ENCODE measurements around the gene TBCCD1. TPM values are rescaled to one million over a fixed set of nuclear protein-coding genes. Genes with fewer than 3 reads are reported as not detected.

TBCCD1 gene
- polyA plus RNA-seq, 6 donors from 2014 or later = 12.0 to 32.7 (median 19.7) TPM

- H3K9me3 Mint-ChIP-seq = no peaks in the 10 kb centered on the region
- H3K27me3 Mint-ChIP-seq = peaks cover 27 to 46% (median 37%) of the 10 kb centered on the region in 3 donors
- H3K36me3 Mint-ChIP-seq = no peaks in the 10 kb centered on the region
- DNase-seq = peak; percentile 75
- ATAC-seq (ENCODE audit: low read depth in 2 of 2) = peak; percentile 93 to 94
- peak overlapping the region in 7 of 8 donors; percentile 11 to 68 (median 26) for H3K4me3 Mint-ChIP-seq
- H3K4me1 Mint-ChIP-seq = peaks cover 46 to 63% (median 47%) of the 10 kb centered on the region in 3 donors
- H3K27ac Mint-ChIP-seq = peak overlapping the region in 5 of 6 donors; percentile 48 to 66 (median 59)
These were observed 48.0 kb downstream of the TBCCD1 start for GRCh38 chr3:186519021-186519658.

- DNase-seq (no peak), ATAC-seq (ENCODE audit: low read depth in 2 of 2) (no peak)
- Mint-ChIP-seq H3K4me3 (no peak overlapping the region), H3K27me3 (peaks cover 27 to 43% (median 36%) of the 10 kb centered on the region in 3 donors), H3K27ac (no peak overlapping the region), H3K36me3 (no peaks in the 10 kb centered on the region), H3K9me3 (no peaks in the 10 kb centered on the region), H3K4me1 (peaks cover 38 to 57% (median 47%) of the 10 kb centered on the region in 3 donors)
These were observed 49.9 kb downstream of the TBCCD1 start for GRCh38 chr3:186517218-186517617.

- no peak overlapping the region for H3K27ac Mint-ChIP-seq
- DNase-seq = no peak
These were observed 50.5 kb downstream of the TBCCD1 start for GRCh38 chr3:186516646-186517045.

GRCh38 chr3:186515125-186515524 is 52.0 kb downstream of the TBCCD1 start:
- peak overlapping the region in 2 of 6 donors; percentile 0 to 1 for H3K27ac Mint-ChIP-seq
- peaks cover 38 to 58% (median 45%) of the 10 kb centered on the region in 3 donors for H3K27me3 Mint-ChIP-seq
- no peak overlapping the region for H3K4me3 Mint-ChIP-seq
- H3K36me3 Mint-ChIP-seq = no peaks in the 10 kb centered on the region
- ATAC-seq (ENCODE audit: low read depth in 2 of 2) (no peak), DNase-seq (no peak)
- no peaks in the 10 kb centered on the region for H3K9me3 Mint-ChIP-seq
- H3K4me1 Mint-ChIP-seq = peaks cover 28 to 38% (median 29%) of the 10 kb centered on the region in 3 donors

More at GRCh38 chr3:186516646-186517045, 50.5 kb downstream of the TBCCD1 start:
- no peaks in the 10 kb centered on the region for H3K9me3 Mint-ChIP-seq
- H3K4me1 Mint-ChIP-seq = peaks cover 38 to 53% (median 42%) of the 10 kb centered on the region in 3 donors
- no peaks in the 10 kb centered on the region for H3K36me3 Mint-ChIP-seq
- H3K4me3 Mint-ChIP-seq = no peak overlapping the region
- H3K27me3 Mint-ChIP-seq = peaks cover 33 to 49% (median 42%) of the 10 kb centered on the region in 3 donors
- ATAC-seq (ENCODE audit: low read depth in 2 of 2) = no peak

- ATAC-seq (ENCODE audit: low read depth in 2 of 2) = no peak
- Mint-ChIP-seq H3K4me3 (no peak overlapping the region), H3K4me1 (peaks cover 29 to 36% (median 31%) of the 10 kb centered on the region in 3 donors), H3K36me3 (no peaks in the 10 kb centered on the region), H3K9me3 (no peaks in the 10 kb centered on the region), H3K27ac (peak overlapping the region in 2 of 6 donors; percentile 0 to 1), H3K27me3 (peaks cover 38 to 61% (median 45%) of the 10 kb centered on the region in 3 donors)
- no peak for DNase-seq
These were observed 52.7 kb downstream of the TBCCD1 start for GRCh38 chr3:186514296-186515002.

- H3K4me3 Mint-ChIP-seq = no peak overlapping the region
- H3K27me3 Mint-ChIP-seq = peaks cover 38 to 59% (median 45%) of the 10 kb centered on the region in 3 donors
- H3K36me3 Mint-ChIP-seq = no peaks in the 10 kb centered on the region
- no peak overlapping the region for H3K27ac Mint-ChIP-seq
- ATAC-seq (ENCODE audit: low read depth in 2 of 2) (no peak), DNase-seq (no peak)
- peaks cover 22 to 27% (median 26%) of the 10 kb centered on the region in 3 donors for H3K4me1 Mint-ChIP-seq
- H3K9me3 Mint-ChIP-seq = no peaks in the 10 kb centered on the region
These were observed 53.8 kb downstream of the TBCCD1 start for GRCh38 chr3:186513386-186513785.

- Mint-ChIP-seq H3K36me3 (no peaks in the 10 kb centered on the region), H3K4me1 (peaks cover 22 to 27% (median 26%) of the 10 kb centered on the region in 3 donors), H3K9me3 (no peaks in the 10 kb centered on the region), H3K27ac (no peak overlapping the region), H3K4me3 (no peak overlapping the region), H3K27me3 (peaks cover 38 to 59% (median 40%) of the 10 kb centered on the region in 3 donors)
- ATAC-seq (ENCODE audit: low read depth in 2 of 2) (no peak), DNase-seq (no peak)
These were observed 54.4 kb downstream of the TBCCD1 start for GRCh38 chr3:186512570-186513302.

- DNase-seq = no peak
- Mint-ChIP-seq H3K9me3 (no peaks in the 10 kb centered on the region), H3K4me3 (no peak overlapping the region), H3K27me3 (peaks cover 38 to 64% (median 39%) of the 10 kb centered on the region in 3 donors), H3K4me1 (peaks cover 22 to 27% (median 26%) of the 10 kb centered on the region in 3 donors), H3K36me3 (no peaks in the 10 kb centered on the region), H3K27ac (peak overlapping the region in 2 of 6 donors; percentile 19 to 60)
- no peak for ATAC-seq (ENCODE audit: low read depth in 2 of 2)
These were observed 55.4 kb downstream of the TBCCD1 start for GRCh38 chr3:186511702-186512101.

- peaks cover 22 to 26% (median 24%) of the 10 kb centered on the region in 3 donors for H3K4me1 Mint-ChIP-seq
- H3K4me3 Mint-ChIP-seq = no peak overlapping the region
- no peak for DNase-seq
- no peak for ATAC-seq (ENCODE audit: low read depth in 2 of 2)
- H3K36me3 Mint-ChIP-seq = no peaks in the 10 kb centered on the region
- H3K9me3 Mint-ChIP-seq = no peaks in the 10 kb centered on the region
- peaks cover 37 to 68% (median 43%) of the 10 kb centered on the region in 3 donors for H3K27me3 Mint-ChIP-seq
- H3K27ac Mint-ChIP-seq = peak overlapping the region in 1 of 6 donors; percentile 19
These were observed 55.9 kb downstream of the TBCCD1 start for GRCh38 chr3:186511245-186511644.

GRCh38 chr3:186510374-186511079 is 56.6 kb downstream of the TBCCD1 start:
- Mint-ChIP-seq H3K4me1 (peaks cover 16 to 23% (median 18%) of the 10 kb centered on the region in 3 donors), H3K27ac (peak overlapping the region in 1 of 6 donors; percentile 6), H3K27me3 (peaks cover 34 to 65% (median 40%) of the 10 kb centered on the region in 3 donors), H3K9me3 (no peaks in the 10 kb centered on the region), H3K36me3 (no peaks in the 10 kb centered on the region), H3K4me3 (no peak overlapping the region)
- DNase-seq = no peak
- ATAC-seq (ENCODE audit: low read depth in 2 of 2) = no peak

- H3K27ac Mint-ChIP-seq = no peak overlapping the region
- H3K4me1 Mint-ChIP-seq = peaks cover 5 to 13% (median 7%) of the 10 kb centered on the region in 3 donors
- DNase-seq (no peak), ATAC-seq (ENCODE audit: low read depth in 2 of 2) (peak; percentile 37 to 66)
- H3K9me3 Mint-ChIP-seq = no peaks in the 10 kb centered on the region
- H3K27me3 Mint-ChIP-seq = peaks cover 24 to 61% (median 31%) of the 10 kb centered on the region in 3 donors
- H3K4me3 Mint-ChIP-seq = no peak overlapping the region
- no peaks in the 10 kb centered on the region for H3K36me3 Mint-ChIP-seq
These were observed 57.7 kb downstream of the TBCCD1 start for GRCh38 chr3:186509423-186509822.

- Mint-ChIP-seq H3K4me1 (peaks cover 4 to 11% (median 8%) of the 10 kb centered on the region in 3 donors), H3K27ac (peak overlapping the region in 1 of 6 donors; percentile 1), H3K27me3 (peaks cover 17 to 57% (median 26%) of the 10 kb centered on the region in 3 donors), H3K36me3 (no peaks in the 10 kb centered on the region), H3K4me3 (no peak overlapping the region), H3K9me3 (no peaks in the 10 kb centered on the region)
- no peak for DNase-seq
- ATAC-seq (ENCODE audit: low read depth in 2 of 2) = no peak
These were observed 60.3 kb downstream of the TBCCD1 start for GRCh38 chr3:186506857-186507256.

Data from naive B cell (primary cell).